H1 (cell line): ENCODE results near the gene MRPL55. TPM values are rescaled to one million over a fixed set of nuclear protein-coding genes. Genes with fewer than 3 reads are reported as not detected.

Source experiments
- CTCF ChIA-PET: fragments of 300-600 bp; sonication (Branson Sonifier 250); formaldehyde crosslinking; loops from one replicate; lab custom pipeline; 2021; ENCODE audit not compliant: partially characterized antibody; lab: Charles Lee
- POLR2A ChIA-PET: fragments of 300-600 bp; sonication (Branson Sonifier 250); formaldehyde crosslinking; loops from one replicate; lab custom pipeline; 2021; ENCODE audit warnings: inconsistent platforms; ENCODE audit not compliant: partially characterized antibody; lab: Charles Lee
- DNase-seq, 2 experiments: peaks; one replicate each; pipeline versions ENCODE4 v3.0.0 to v3.0.0-alpha.2; 2010 to 2022; ENCODE audit warnings: low spot score in 2 of 2, low read depth in 1 of 2, mixed read lengths in 1 of 2
- FAIRE-seq: peaks from 2 replicates; lab custom pipeline; 2011; peaks lifted over from hg19 to GRCh38; lab: Jason Lieb, UNC
- H2AFZ ChIP-seq: 2 replicates; pipeline ENCODE4 v1.8.1; 2012; ENCODE audit warnings: low read length, inconsistent platforms
- H2AK5ac ChIP-seq: 2 replicates; pipeline ENCODE4 v1.6.1; 2013; ENCODE audit warnings: low read depth, low read length
- H2BK120ac ChIP-seq: replicated peaks from 2 replicates; pipeline ENCODE3; 2013; ENCODE audit warnings: low read depth, low read length, inconsistent platforms
- H2BK12ac ChIP-seq: 2 replicates; pipeline ENCODE4 v1.6.1; 2013; ENCODE audit warnings: low read depth, low read length
- H2BK15ac ChIP-seq: 2 replicates; pipeline ENCODE4 v1.6.1; 2013; ENCODE audit warnings: low read length
- H2BK20ac ChIP-seq: 2 replicates; pipeline ENCODE4 v1.6.1; 2013; ENCODE audit warnings: low read length
- H2BK5ac ChIP-seq: 2 replicates; pipeline ENCODE4 v1.6.1; 2013; ENCODE audit warnings: low read depth, low read length
- H3K14ac ChIP-seq: 2 replicates; pipeline ENCODE4 v1.6.1; 2013; ENCODE audit warnings: inconsistent platforms; ENCODE audit not compliant: insufficient read length
- H3K18ac ChIP-seq: 2 replicates; pipeline ENCODE4 v1.6.1; 2013; ENCODE audit warnings: low read length; ENCODE audit errors: extremely low read depth
- H3K23ac ChIP-seq: 2 replicates; pipeline ENCODE4 v1.6.1; 2013; ENCODE audit warnings: inconsistent platforms; ENCODE audit not compliant: insufficient read length
- H3K23me2 ChIP-seq: 2 replicates; pipeline ENCODE4 v1.6.1; 2013; ENCODE audit warnings: low read depth, low read length
- H3K27ac ChIP-seq: 2 replicates; pipeline ENCODE4 v1.6.1; 2011; ENCODE audit warnings: low read depth, low read length, inconsistent platforms
- H3K27me3 ChIP-seq, 4 experiments: replicated peaks in 1 of 4; 1 replicate in 1 of 4; 2 replicates in 3 of 4; pipeline versions ENCODE4 v1.6.1 to v1.8.1; 2011 to 2013; ENCODE audit warnings: low read length in 3 of 4, mild to moderate bottlenecking in 3 of 4, inconsistent platforms in 2 of 4, mixed read lengths in 2 of 4, moderate library complexity in 1 of 4; ENCODE audit not compliant: control insufficient read depth in 3 of 4, insufficient read depth in 3 of 4; ENCODE audit errors: extremely low read depth in 1 of 4
- H3K36me3 ChIP-seq, 4 experiments: 2 replicates each; pipeline versions ENCODE4 v1.6.1 to v1.8.1; 2011 to 2013; ENCODE audit warnings: mild to moderate bottlenecking in 4 of 4, low read length in 3 of 4, moderate library complexity in 2 of 4, control low read depth in 1 of 4, inconsistent platforms in 1 of 4; ENCODE audit not compliant: insufficient read depth in 4 of 4, control insufficient read depth in 2 of 4
- H3K4ac ChIP-seq: replicated peaks from 2 replicates; pipeline ENCODE3; 2013; ENCODE audit warnings: low read length, low read depth, mixed read lengths, inconsistent platforms; ENCODE audit not compliant: insufficient read length
- H3K4me1 ChIP-seq, 4 experiments: replicated peaks in 1 of 4; 1 replicate in 1 of 4; 2 replicates in 3 of 4; pipeline versions ENCODE4 v1.6.1 to v1.8.1; 2011 to 2013; ENCODE audit warnings: low read length in 3 of 4, inconsistent platforms in 2 of 4, mixed read lengths in 1 of 4; ENCODE audit not compliant: insufficient read depth in 4 of 4, control insufficient read depth in 3 of 4
- H3K4me2 ChIP-seq, 2 experiments: 2 replicates each; pipeline versions ENCODE4 v1.6.1 to v1.8.1; 2011 to 2013; ENCODE audit warnings: low read depth in 2 of 2, low read length in 2 of 2, control low read depth in 1 of 2, inconsistent platforms in 1 of 2, mild to moderate bottlenecking in 1 of 2; ENCODE audit not compliant: insufficient read depth in 1 of 2
- H3K4me3 ChIP-seq, 4 experiments: fragments of 200-600, 300-600 bp in 1 of 4; sonication (generic), shearing (Covaris generic), sonication (Bioruptor Twin) in 1 of 4; 2 replicates each; pipeline versions ENCODE4 v1.5.1 to v1.8.1; 2011 to 2016; ENCODE audit warnings: low read length in 4 of 4, low read depth in 3 of 4, control low read depth in 2 of 4, inconsistent platforms in 2 of 4, mild to moderate bottlenecking in 2 of 4, mixed read lengths in 1 of 4, moderate library complexity in 1 of 4; ENCODE audit not compliant: insufficient read depth in 2 of 4; ENCODE audit errors: extremely low read depth in 1 of 4
- H3K56ac ChIP-seq: replicated peaks from 2 replicates; pipeline ENCODE3; 2013; ENCODE audit warnings: low read depth, mild to moderate bottlenecking, mixed read lengths, low read length, inconsistent platforms; ENCODE audit not compliant: insufficient read length
- H3K79me1 ChIP-seq: 2 replicates; pipeline ENCODE4 v1.6.1; 2013; ENCODE audit warnings: low read depth, low read length, control low read depth
- H3K79me2 ChIP-seq, 2 experiments: 2 replicates each; pipeline versions ENCODE4 v1.6.1 to v1.8.1; 2012 to 2013; ENCODE audit warnings: low read length in 2 of 2, mild to moderate bottlenecking in 2 of 2, inconsistent platforms in 1 of 2; ENCODE audit not compliant: insufficient read depth in 2 of 2, control insufficient read depth in 1 of 2
- H3K9ac ChIP-seq, 4 experiments: replicated peaks in 1 of 4; 1 replicate in 1 of 4; 2 replicates in 3 of 4; pipeline versions ENCODE4 v1.6.1 to v1.8.1; 2011 to 2013; ENCODE audit warnings: low read depth in 3 of 4, low read length in 3 of 4, control low read depth in 2 of 4, mild to moderate bottlenecking in 2 of 4, moderate library complexity in 2 of 4, inconsistent platforms in 1 of 4; ENCODE audit errors: extremely low read depth in 1 of 4
- H3K9me3 ChIP-seq, 2 experiments: 2 replicates each; pipeline versions ENCODE4 v1.6.1 to v1.8.1; 2012 to 2013; ENCODE audit warnings: mild to moderate bottlenecking in 2 of 2, moderate library complexity in 2 of 2, control low read depth in 1 of 2, inconsistent platforms in 1 of 2, low read depth in 1 of 2, low read length in 1 of 2, mixed read lengths in 1 of 2; ENCODE audit not compliant: insufficient read depth in 2 of 2
- H4K20me1 ChIP-seq, 2 experiments: replicated peaks in 1 of 2; 2 replicates each; pipeline versions ENCODE3 to v1.8.1; 2011 to 2013; ENCODE audit warnings: inconsistent platforms in 2 of 2, low read length in 2 of 2, mild to moderate bottlenecking in 1 of 2; ENCODE audit not compliant: insufficient read depth in 2 of 2, control insufficient read depth in 1 of 2
- H4K5ac ChIP-seq: 2 replicates; pipeline ENCODE4 v1.6.1; 2013; ENCODE audit warnings: low read length, low read depth, mixed read lengths, inconsistent platforms; ENCODE audit not compliant: insufficient read length
- H4K8ac ChIP-seq: 2 replicates; pipeline ENCODE4 v1.8.0; 2013; ENCODE audit warnings: mild to moderate bottlenecking, moderate library complexity, low read length, inconsistent platforms; ENCODE audit not compliant: insufficient read depth; ENCODE audit errors: extremely low read depth
- H4K91ac ChIP-seq: replicated peaks from 2 replicates; pipeline ENCODE3; 2013; ENCODE audit warnings: low read length, mixed read lengths, inconsistent platforms; ENCODE audit not compliant: insufficient read length
- HDAC2 ChIP-seq, 2 experiments: fragments of 300-600 bp in 1 of 2; sonication (generic) in 1 of 2; IDR thresholded peaks; 2 replicates each; pipeline ENCODE4 v1.6.1; 2011 to 2012; ENCODE audit warnings: low read depth in 2 of 2, low read length in 2 of 2, mild to moderate bottlenecking in 2 of 2, moderate library complexity in 2 of 2, borderline replicate concordance in 1 of 2, inconsistent platforms in 1 of 2
- HDAC6 ChIP-seq: IDR thresholded peaks from one replicate; pipeline ENCODE4 v1.7.1; 2012; ENCODE audit warnings: low read depth, mild to moderate bottlenecking, inconsistent platforms, low read length, moderate library complexity
- KDM1A ChIP-seq: fragments of 200-600, 300-600 bp; sonication (generic); IDR thresholded peaks from 2 replicates; pipeline ENCODE4 v1.7.1; 2016; ENCODE audit warnings: mild to moderate bottlenecking, low read length, borderline replicate concordance
- RXRA ChIP-seq: IDR thresholded peaks from 2 replicates; pipeline ENCODE4 v1.6.1; 2011; ENCODE audit warnings: low read depth, mild to moderate bottlenecking, low read length, moderate library complexity; ENCODE audit not compliant: insufficient read depth
- SAP30 ChIP-seq: fragments of 300-600 bp; sonication (generic); IDR thresholded peaks from 2 replicates; pipeline ENCODE4 v1.7.1; 2012; ENCODE audit warnings: low read length, moderate library complexity, mild to moderate bottlenecking, inconsistent platforms; ENCODE audit not compliant: insufficient read depth, insufficient replicate concordance
- WGBS, 2 experiments: shearing (Covaris generic) in 1 of 2; methylation state at CpG; one replicate each; pipeline versions ENCODE4 v1.1.6 to v1.1.7; 2013 to 2015; ENCODE audit warnings: low lambda C conversion rate in 2 of 2, mixed read lengths in 2 of 2, inconsistent platforms in 1 of 2, low coverage in 1 of 2, missing lambda C conversion rate in 1 of 2; ENCODE audit not compliant: insufficient replicate concordance in 2 of 2, insufficient coverage in 1 of 2, insufficient read length in 1 of 2; ENCODE audit errors: extremely low coverage in 1 of 2, missing lambda C conversion rate in 1 of 2; 5-methylcytosine and 5-hydroxymethylcytosine counted together
- polyA plus RNA-seq, 7 experiments: library from polyadenylated mRNA; depleted of rRNA in 3 of 7; stranded (reverse) in 5 of 7; unstranded in 2 of 7; fragments of >200 nt in 5 of 7; fragments of 200-250 nt in 2 of 7; gene quantifications; 1 replicate in 5 of 7; 2 replicates in 1 of 7; 4 replicates in 1 of 7; pipeline versions ENCODE4 v1.2.1 to v1.2.3, GENCODE V29; 2011 to 2013; ENCODE audit warnings: missing spikeins in 2 of 7, mixed read lengths in 2 of 7
- total RNA-seq: library from RNA; stranded (reverse); fragmentation: NEBNext Ultra II Directional; extraction: Animal tissue kit (Norgen Biotek cat#: 25700); gene quantifications from 2 replicates; pipeline ENCODE4 v1.2.1, GENCODE V29; 2021

The MRPL55 gene
- total and polyA plus RNA-seq, 2 of the 8 experiments (the other 6 are each of a cell fraction or from before 2014, with no cell fraction given), result 59.0 to 244 TPM

- Histone ChIP-seq H3K79me2 (peaks cover 0 to 43% of the 10 kb centered on the region in 2 experiments; a peak in 3 of 4 replicates), H3K23ac (no peak overlapping the region), H2AFZ (no peak overlapping the region), H3K4me2 (no peak overlapping the region), H3K4me3 (no peak overlapping the region), H2AK5ac (no peak overlapping the region), H3K79me1 (peaks cover 23% of the 10 kb centered on the region), H3K9ac (no peak overlapping the region), H3K36me3 (no peaks in the 10 kb centered on the region), H2BK120ac (no peak overlapping the region), H3K18ac (no peak overlapping the region), H4K5ac (no peak overlapping the region)
- DNase-seq, result no peak
- TF ChIP-seq HDAC2 (IDR thresholded peaks at IDR 0.05; ENCODE audit: borderline replicate concordance in 1 of 2, low read depth in 2 of 2, low read length in 2 of 2) (no peak), HDAC6 (no peak), KDM1A (no peak), RXRA (no peak), SAP30 (no peak)
- TF ChIP-seq, all 59 proteins: peak for 0
- H4K91ac ChIP-seq, result no peak overlapping the region
- WGBS, 2 experiments, result 91% methylated on average over 16 of the region's 16 CpGs; no CpG with 5 or more reads in 1 of the 2 experiments
- FAIRE-seq, result no peak
- H3K27ac ChIP-seq, result no peak overlapping the region
- peaks cover 8 to 28% of the 10 kb centered on the region in 2 experiments for H4K20me1 ChIP-seq
- H3K4ac ChIP-seq, result no peak overlapping the region
- H3K27me3 ChIP-seq, result no peaks in the 10 kb centered on the region
- H4K8ac ChIP-seq, result no peak overlapping the region
- peaks cover 0 to 15% (median 7%) of the 10 kb centered on the region in 4 experiments; a peak in 5 of 7 replicates for H3K4me1 ChIP-seq
- ChIA-PET CTCF (interaction anchor here (1.4 to 1.7 kb wide), 2 partner anchors 13 to 20 kb away, joined by 3 to 5 read pairs; no protein-coding TSS in a partner anchor), POLR2A (interaction anchor here (1.0 to 1.8 kb wide), 2 partner anchors 13 to 21 kb away, joined by 3 to 7 read pairs; partner anchors contain the start of gene IBA57)
- peaks cover 5% of the 10 kb centered on the region; the same call in 1 of the 2 replicates for H3K23me2 ChIP-seq
- H3K9me3 ChIP-seq, result no peaks in the 10 kb centered on the region
- no peak overlapping the region for H2BK12ac ChIP-seq
- no peak overlapping the region for H2BK15ac ChIP-seq
- H2BK20ac ChIP-seq, result no peak overlapping the region
- no peak overlapping the region for H3K14ac ChIP-seq
- no peak overlapping the region for H2BK5ac ChIP-seq
- no peak overlapping the region for H3K56ac ChIP-seq
Measured at GRCh38 chr1:228144193-228144992, 35.3 kb upstream of the MRPL55 start.
